CD14-positive monocyte (primary cell): Measurements from ENCODE around the gene AMN1. TPM values are rescaled to one million over a fixed set of nuclear protein-coding genes. Genes with fewer than 3 reads are reported as not detected.

Experiments used
- DNase-seq, 3 donors: peaks; one replicate each; pipeline ENCODE4 v3.0.0-alpha.2; 2011 to 2022
- H2AFZ ChIP-seq: 2 replicates; pipeline ENCODE4 v1.6.0; 2012; ENCODE audit warnings: mild to moderate bottlenecking, low read depth, low read length, inconsistent platforms; ENCODE audit not compliant: insufficient read depth, poor library complexity, severe bottlenecking
- H3K27ac ChIP-seq, 2 donors: 1 replicate in 1 of 2; 2 replicates in 1 of 2; pipeline ENCODE4 v1.5.1; 2012 to 2013; ENCODE audit warnings: low read length in 2 of 2, control low read depth in 1 of 2, inconsistent platforms in 1 of 2, low read depth in 1 of 2, mild to moderate bottlenecking in 1 of 2
- H3K27me3 ChIP-seq, 2 donors: one replicate each; pipeline versions ENCODE4 v1.6.0 to v1.6.1; 2011 to 2013; ENCODE audit warnings: low read length in 2 of 2; ENCODE audit not compliant: control insufficient read depth in 2 of 2, insufficient read depth in 2 of 2
- H3K36me3 ChIP-seq, 2 donors: replicated peaks in 1 of 2; 1 replicate in 1 of 2; 2 replicates in 1 of 2; pipeline versions ENCODE4 v1.5.1 to v1.6.1; 2012 to 2013; ENCODE audit warnings: low read length in 2 of 2, control low read depth in 1 of 2, inconsistent platforms in 1 of 2, mild to moderate bottlenecking in 1 of 2; ENCODE audit not compliant: insufficient read depth in 2 of 2, control insufficient read depth in 1 of 2
- H3K4me1 ChIP-seq, 2 donors: 1 replicate in 1 of 2; 2 replicates in 1 of 2; pipeline versions ENCODE4 v1.5.1 to v1.6.1; 2012 to 2013; ENCODE audit warnings: low read length in 2 of 2, control low read depth in 1 of 2, inconsistent platforms in 1 of 2, mild to moderate bottlenecking in 1 of 2, moderate library complexity in 1 of 2; ENCODE audit not compliant: insufficient read depth in 2 of 2, control insufficient read depth in 1 of 2
- H3K4me2 ChIP-seq: replicated peaks from 2 replicates; pipeline ENCODE3; 2012; ENCODE audit warnings: low read length, moderate library complexity, mild to moderate bottlenecking; ENCODE audit not compliant: poor library complexity, severe bottlenecking; ENCODE audit errors: extremely low read depth
- H3K4me3 ChIP-seq, 3 experiments: fragments of 200-600 bp in 1 of 3; sonication (generic) in 1 of 3; replicated peaks in 1 of 3; 1 replicate in 2 of 3; 2 replicates in 1 of 3; pipeline ENCODE4 v1.5.1; 2011 to 2013; ENCODE audit warnings: low read length in 3 of 3, mild to moderate bottlenecking in 3 of 3, control low read depth in 2 of 3, low read depth in 2 of 3, inconsistent platforms in 1 of 3, moderate library complexity in 1 of 3
- H3K79me2 ChIP-seq: 2 replicates; pipeline ENCODE4 v1.6.0; 2012; ENCODE audit warnings: mild to moderate bottlenecking, control low read depth, inconsistent platforms, low read length, moderate library complexity; ENCODE audit not compliant: insufficient read depth
- H3K9ac ChIP-seq: 2 replicates; pipeline ENCODE4 v1.6.0; 2017; ENCODE audit warnings: low read length, mild to moderate bottlenecking; ENCODE audit not compliant: insufficient read depth, poor library complexity, severe bottlenecking
- H3K9me3 ChIP-seq, 2 donors: replicated peaks in 1 of 2; 1 replicate in 1 of 2; 2 replicates in 1 of 2; pipeline versions ENCODE4 v1.5.1 to v1.6.1; 2012 to 2013; ENCODE audit warnings: low read length in 2 of 2, control low read depth in 1 of 2; ENCODE audit not compliant: control insufficient read depth in 1 of 2, insufficient read depth in 1 of 2
- H4K20me1 ChIP-seq: 2 replicates; pipeline ENCODE4 v1.6.0; 2012; ENCODE audit warnings: mild to moderate bottlenecking, low read length, control low read depth, moderate library complexity; ENCODE audit not compliant: insufficient read depth
- H3K27ac Mint-ChIP-seq, 7 donors: one replicate each; pipeline ENCODE4 v1.8.0; 2020; ENCODE audit warnings: mild to moderate bottlenecking in 7 of 7, mixed read lengths in 7 of 7, moderate library complexity in 6 of 7, inconsistent platforms in 2 of 7
- H3K27me3 Mint-ChIP-seq, 3 donors: one replicate each; pipeline ENCODE4 v1.8.0; 2021 to 2022; ENCODE audit warnings: low read depth in 3 of 3, mild to moderate bottlenecking in 3 of 3, mixed read lengths in 3 of 3, moderate library complexity in 3 of 3, inconsistent platforms in 1 of 3
- H3K36me3 Mint-ChIP-seq, 2 donors: one replicate each; pipeline ENCODE4 v1.8.0; 2020; ENCODE audit warnings: mixed read lengths in 2 of 2, inconsistent platforms in 1 of 2, mild to moderate bottlenecking in 1 of 2
- H3K4me1 Mint-ChIP-seq: one replicate; pipeline ENCODE4 v1.8.0; 2020; ENCODE audit warnings: mild to moderate bottlenecking, mixed read lengths
- H3K4me3 Mint-ChIP-seq, 2 donors: one replicate each; pipeline ENCODE4 v1.8.0; 2020; ENCODE audit warnings: mild to moderate bottlenecking in 2 of 2, mixed read lengths in 2 of 2, moderate library complexity in 1 of 2
- H3K9me3 Mint-ChIP-seq, 7 donors: one replicate each; pipeline ENCODE4 v1.8.0; 2020 to 2022; ENCODE audit warnings: mixed read lengths in 7 of 7, mild to moderate bottlenecking in 6 of 7, moderate library complexity in 6 of 7, inconsistent platforms in 2 of 7
- WGBS: methylation state at CpG from one replicate; pipeline ENCODE4 v1.1.5; 2013; ENCODE audit warnings: missing lambda C conversion rate; ENCODE audit not compliant: insufficient coverage; 5-methylcytosine and 5-hydroxymethylcytosine counted together
- intact Hi-C, 2 donors: fragments of 100-400 bp; cut with micrococcal nuclease; formaldehyde crosslinking; loops; one replicate each; pipeline versions ENCODE4 v1.15.0 to v1.15.1; 2023
- polyA plus RNA-seq, 3 donors: library from polyadenylated mRNA; depleted of rRNA in 1 of 3; unstranded in 2 of 3; stranded (reverse) in 1 of 3; fragments of 300-500 nt in 2 of 3; fragments of >200 nt in 1 of 3; fragmentation: Illumina TruSeq in 2 of 3; gene quantifications; 1 replicate in 2 of 3; 2 replicates in 1 of 3; pipeline ENCODE4 v1.2.3, GENCODE V29; 2012 to 2021
- TF ChIP-seq, protein P1 (sequence below): fragments of 200-600 bp; IDR thresholded peaks from one replicate; pipeline ENCODE4 v1.8.0; 2022; ENCODE audit warnings: antibody characterized with exemption, mild to moderate bottlenecking

AMN1 gene
- polyA plus RNA-seq, 3 donors: 6.0 to 7.8 (median 7.4) TPM

DNA sequence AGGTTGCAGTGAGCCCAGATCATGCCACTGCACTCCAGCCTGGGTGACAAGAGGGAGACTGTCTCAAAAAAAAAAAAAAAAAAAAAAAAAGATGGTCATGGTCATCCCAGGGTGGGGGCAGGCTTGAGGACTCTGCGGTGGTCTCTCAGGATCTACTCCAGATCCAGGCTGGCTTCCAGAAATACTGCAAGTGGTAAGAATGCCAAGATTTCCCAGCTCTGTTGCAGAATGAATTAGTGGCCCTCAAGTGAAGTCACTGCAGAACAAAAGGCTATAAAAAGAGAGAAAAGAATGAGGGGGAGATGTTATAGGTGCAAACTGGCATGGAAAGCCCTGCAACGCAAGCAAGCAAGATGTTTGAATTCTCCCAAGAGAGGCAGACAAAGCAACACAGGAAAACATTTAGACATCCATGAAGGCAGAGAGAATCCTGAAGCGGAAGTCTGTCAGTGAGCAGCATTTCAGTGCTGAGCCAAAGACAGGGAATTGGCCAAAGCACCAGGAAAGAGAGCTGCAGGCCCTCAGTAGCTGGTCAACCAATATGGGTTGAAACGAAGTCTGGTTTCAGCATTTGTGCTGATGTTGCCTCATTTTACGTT lies 101.3 kb downstream of the AMN1 start:
- Mint-ChIP-seq H3K27ac (no peak overlapping the region), H3K4me3 (no peak overlapping the region), H3K4me1 (peaks cover 11% of the 10 kb centered on the region), H3K9me3 (no peaks in the 10 kb centered on the region), H3K36me3 (no peaks in the 10 kb centered on the region), H3K27me3 (peaks cover 0 to 6% (median 3%) of the 10 kb centered on the region in 3 donors)
- TF ChIP-seq, protein P1, sequence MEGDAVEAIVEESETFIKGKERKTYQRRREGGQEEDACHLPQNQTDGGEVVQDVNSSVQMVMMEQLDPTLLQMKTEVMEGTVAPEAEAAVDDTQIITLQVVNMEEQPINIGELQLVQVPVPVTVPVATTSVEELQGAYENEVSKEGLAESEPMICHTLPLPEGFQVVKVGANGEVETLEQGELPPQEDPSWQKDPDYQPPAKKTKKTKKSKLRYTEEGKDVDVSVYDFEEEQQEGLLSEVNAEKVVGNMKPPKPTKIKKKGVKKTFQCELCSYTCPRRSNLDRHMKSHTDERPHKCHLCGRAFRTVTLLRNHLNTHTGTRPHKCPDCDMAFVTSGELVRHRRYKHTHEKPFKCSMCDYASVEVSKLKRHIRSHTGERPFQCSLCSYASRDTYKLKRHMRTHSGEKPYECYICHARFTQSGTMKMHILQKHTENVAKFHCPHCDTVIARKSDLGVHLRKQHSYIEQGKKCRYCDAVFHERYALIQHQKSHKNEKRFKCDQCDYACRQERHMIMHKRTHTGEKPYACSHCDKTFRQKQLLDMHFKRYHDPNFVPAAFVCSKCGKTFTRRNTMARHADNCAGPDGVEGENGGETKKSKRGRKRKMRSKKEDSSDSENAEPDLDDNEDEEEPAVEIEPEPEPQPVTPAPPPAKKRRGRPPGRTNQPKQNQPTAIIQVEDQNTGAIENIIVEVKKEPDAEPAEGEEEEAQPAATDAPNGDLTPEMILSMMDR: no peak
- no peak for DNase-seq
- Histone ChIP-seq H3K27ac (no peak overlapping the region), H4K20me1 (no peaks in the 10 kb centered on the region), H2AFZ (no peak overlapping the region), H3K79me2 (no peaks in the 10 kb centered on the region), H3K9ac (no peak overlapping the region), H3K9me3 (no peaks in the 10 kb centered on the region), H3K4me3 (no peak overlapping the region), H3K4me1 (peaks cover 0 to 7% of the 10 kb centered on the region in 2 donors), H3K4me2 (no peak overlapping the region), H3K27me3 (no peaks in the 10 kb centered on the region), H3K36me3 (no peaks in the 10 kb centered on the region)
- WGBS: 98% methylated on average over 5 of the region's 5 CpGs
- intact Hi-C loops: no loop called here

DNA sequence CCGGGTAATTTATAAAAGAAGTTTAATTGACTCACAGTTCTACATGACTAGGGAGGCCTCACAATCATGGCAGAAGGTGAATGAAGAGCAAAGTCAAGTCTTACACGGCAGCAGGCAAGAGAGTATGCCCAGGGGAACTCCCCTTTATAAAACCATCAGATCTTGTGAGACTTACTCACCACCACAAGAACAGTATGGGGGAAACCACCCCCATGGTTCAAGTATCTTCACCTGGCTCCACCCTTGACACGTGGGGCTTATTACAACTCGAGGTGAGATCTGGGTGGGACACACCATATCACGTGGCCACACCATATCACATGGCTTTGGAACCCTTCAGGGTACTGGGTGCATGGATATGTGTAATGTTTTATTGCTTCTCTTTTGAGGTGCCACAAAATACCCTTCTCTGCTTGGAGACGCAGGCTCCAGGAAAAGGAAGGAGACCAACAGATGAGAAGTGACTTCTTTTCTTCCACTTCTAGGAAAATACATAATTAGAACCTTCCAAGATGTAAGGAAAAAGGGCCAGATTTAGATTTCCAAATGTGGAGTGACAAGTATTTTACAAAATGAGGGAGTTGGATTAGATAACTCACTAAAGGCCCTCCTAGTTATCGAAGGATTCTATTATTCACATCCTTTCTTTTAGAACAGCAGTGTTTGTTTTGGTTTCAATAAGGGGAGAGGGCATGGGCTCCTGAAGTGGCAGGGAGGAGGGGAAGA lies 102.4 kb downstream of the AMN1 start:
- intact Hi-C loops: no loop called here
- H2AFZ ChIP-seq: no peak overlapping the region
- no peak overlapping the region for H3K27ac ChIP-seq
- Mint-ChIP-seq H3K4me1 (peaks cover 2% of the 10 kb centered on the region), H3K27ac (no peak overlapping the region), H3K4me3 (no peak overlapping the region), H3K36me3 (no peaks in the 10 kb centered on the region), H3K9me3 (no peaks in the 10 kb centered on the region), H3K27me3 (peaks cover 0 to 4% (median 3%) of the 10 kb centered on the region in 3 donors)
- TF ChIP-seq, protein P1: no peak
- H3K9me3 ChIP-seq: no peaks in the 10 kb centered on the region
- H3K4me1 ChIP-seq: no peaks in the 10 kb centered on the region
- no peaks in the 10 kb centered on the region for H4K20me1 ChIP-seq
- WGBS: 83% methylated on average over 2 of the region's 7 CpGs
- H3K79me2 ChIP-seq: no peaks in the 10 kb centered on the region
- H3K4me2 ChIP-seq: no peak overlapping the region
- H3K4me3 ChIP-seq: no peak overlapping the region
- no peaks in the 10 kb centered on the region for H3K27me3 ChIP-seq
- no peak overlapping the region for H3K9ac ChIP-seq
- DNase-seq: peak in 1 of 3 donors; percentile 12
- no peaks in the 10 kb centered on the region for H3K36me3 ChIP-seq
